Measurements from ENCODE around the gene MEIS1.

MEIS1 gene

DNA sequence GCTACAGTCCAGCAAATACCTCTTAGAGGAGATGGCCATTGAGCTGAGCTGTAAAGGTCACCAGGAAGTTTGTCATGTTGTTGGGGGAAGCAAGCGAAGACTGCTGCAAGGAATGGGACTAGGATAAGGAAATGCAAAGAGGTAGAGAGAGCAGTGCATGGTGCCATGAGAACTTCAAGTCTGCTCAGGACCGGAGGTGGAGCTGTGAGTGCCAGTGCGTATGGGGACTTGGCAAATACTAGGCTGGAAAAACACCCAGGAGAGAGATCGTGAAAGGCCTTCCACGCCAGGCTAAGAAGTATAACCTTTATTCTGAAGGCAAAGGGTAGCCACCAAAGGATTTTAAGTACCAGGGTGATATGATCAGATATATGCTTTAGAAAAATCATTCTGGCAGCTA is 71.3 kb downstream of the MEIS1 start:
- DNase-seq (ENCODE audit: low read depth in 1 of 2, low spot score in 1 of 2), result no peak

DNA sequence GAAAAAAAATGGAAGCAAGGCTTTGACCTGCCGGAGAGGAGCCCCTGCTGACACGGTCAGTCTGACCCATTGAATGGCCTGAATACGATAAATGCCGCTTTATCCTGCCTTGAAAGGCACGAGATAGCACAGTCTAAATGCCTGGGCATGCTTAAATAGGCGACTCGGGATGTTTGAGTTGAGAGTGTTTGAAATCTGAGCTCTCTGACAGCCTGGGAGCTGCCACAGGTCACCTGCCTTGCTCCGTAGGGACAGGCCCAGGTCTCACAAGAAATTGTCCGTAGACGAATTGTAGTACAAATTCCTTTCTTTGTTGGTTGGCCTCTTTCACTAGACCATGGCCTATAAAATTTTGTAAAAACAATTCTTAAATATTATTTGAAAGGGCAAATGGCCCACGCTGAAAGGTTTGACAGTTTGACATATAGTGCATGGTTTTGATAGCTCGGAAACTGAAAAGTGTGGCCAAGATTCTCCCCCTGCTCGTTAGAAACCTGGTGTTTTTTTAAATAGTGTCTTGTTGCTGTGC is 72.8 kb downstream of the MEIS1 start:
- DNase-seq (ENCODE audit: low read depth in 1 of 2, low spot score in 1 of 2), result no peak

GRCh38 chr2:66508484-66509071 is 73.7 kb downstream of the MEIS1 start:
- no peak for DNase-seq (ENCODE audit: low read depth in 1 of 2, low spot score in 1 of 2)

GRCh38 chr2:66509326-66509811 is 74.4 kb downstream of the MEIS1 start:
- no peak for DNase-seq (ENCODE audit: low read depth in 1 of 2, low spot score in 1 of 2)

DNA sequence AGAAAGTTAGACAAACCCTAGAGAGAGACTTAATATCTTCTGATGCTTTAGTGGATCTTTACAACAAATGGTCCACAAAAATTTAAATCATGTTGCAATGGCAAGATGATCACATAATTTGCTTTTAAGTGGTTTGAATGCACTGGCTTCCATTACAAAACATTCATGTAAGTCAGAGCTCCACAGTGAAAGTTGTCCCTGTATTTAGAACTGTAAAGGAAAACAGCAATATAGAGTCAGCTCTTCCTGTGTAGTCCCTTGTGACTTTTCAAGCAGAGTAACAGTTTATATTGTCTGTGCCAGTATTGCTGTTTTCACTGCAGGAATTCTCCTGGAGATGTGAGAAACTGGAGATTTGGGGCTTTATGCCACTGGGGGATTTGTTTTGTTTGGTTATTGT is 77.7 kb downstream of the MEIS1 start:
- no peak for DNase-seq (ENCODE audit: low read depth in 1 of 2, low spot score in 1 of 2)

- no peak for DNase-seq (ENCODE audit: low read depth in 1 of 2, low spot score in 1 of 2)
Observed at GRCh38 chr2:66515743-66516142, 80.8 kb downstream of the MEIS1 start.

DNA sequence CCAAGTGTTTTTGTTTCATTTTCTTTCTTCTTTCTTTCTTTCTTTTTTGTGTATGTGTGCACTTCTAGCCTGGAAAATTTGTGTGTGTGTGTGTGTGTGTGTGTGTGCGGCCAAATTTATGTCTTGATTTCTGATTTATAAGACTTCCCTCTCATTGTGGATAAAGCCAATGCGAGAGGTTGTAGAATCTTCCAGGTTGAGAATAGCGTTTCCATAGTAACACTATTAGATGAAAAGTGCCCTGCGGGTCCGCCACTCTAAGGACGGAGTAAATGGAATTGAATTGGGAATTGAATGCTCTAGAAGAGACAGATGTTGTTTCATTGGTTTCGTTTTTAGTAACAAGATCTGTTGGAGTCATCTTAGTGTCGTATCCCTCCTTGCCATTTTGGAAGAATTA is 81.6 kb downstream of the MEIS1 start:
- DNase-seq (ENCODE audit: low read depth in 1 of 2, low spot score in 1 of 2), result no peak

GRCh38 chr2:66517772-66518171 is 82.8 kb downstream of the MEIS1 start:
- no peak for DNase-seq (ENCODE audit: low read depth in 1 of 2, low spot score in 1 of 2)

GRCh38 chr2:66519264-66519843 is 84.4 kb downstream of the MEIS1 start:
- DNase-seq (ENCODE audit: low read depth in 1 of 2, low spot score in 1 of 2), result no peak

DNA sequence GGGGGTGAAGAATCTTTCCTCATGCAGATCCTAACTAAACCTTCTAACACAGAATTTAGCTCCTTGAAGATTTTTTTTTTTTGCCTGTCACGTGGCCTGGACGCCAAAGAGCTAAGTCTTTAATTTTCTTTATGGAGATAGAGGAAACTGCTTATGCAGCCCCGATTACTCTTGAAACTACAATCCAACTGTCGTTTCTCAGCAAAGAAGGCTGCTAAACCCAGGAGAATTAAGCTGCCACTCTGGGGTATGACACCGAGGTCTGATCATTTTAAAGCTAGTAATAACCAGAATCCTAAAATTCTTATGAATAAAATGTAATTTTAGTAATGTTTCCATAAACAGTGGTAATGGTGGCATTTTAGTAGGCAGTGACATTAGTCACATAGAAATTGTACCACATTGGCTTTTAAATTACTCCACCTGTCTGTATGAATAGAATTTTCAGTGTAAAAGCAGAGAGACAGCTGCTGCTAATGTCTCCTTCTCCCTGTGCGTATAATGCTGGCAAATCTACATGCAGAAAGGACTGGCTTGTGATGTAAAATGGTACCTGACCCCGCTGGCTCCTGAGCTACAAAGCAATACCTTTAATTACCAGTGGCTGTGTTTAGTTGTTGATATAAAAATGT is 86.5 kb downstream of the MEIS1 start:
- DNase-seq (ENCODE audit: low read depth in 1 of 2, low spot score in 1 of 2), result no peak

DNA sequence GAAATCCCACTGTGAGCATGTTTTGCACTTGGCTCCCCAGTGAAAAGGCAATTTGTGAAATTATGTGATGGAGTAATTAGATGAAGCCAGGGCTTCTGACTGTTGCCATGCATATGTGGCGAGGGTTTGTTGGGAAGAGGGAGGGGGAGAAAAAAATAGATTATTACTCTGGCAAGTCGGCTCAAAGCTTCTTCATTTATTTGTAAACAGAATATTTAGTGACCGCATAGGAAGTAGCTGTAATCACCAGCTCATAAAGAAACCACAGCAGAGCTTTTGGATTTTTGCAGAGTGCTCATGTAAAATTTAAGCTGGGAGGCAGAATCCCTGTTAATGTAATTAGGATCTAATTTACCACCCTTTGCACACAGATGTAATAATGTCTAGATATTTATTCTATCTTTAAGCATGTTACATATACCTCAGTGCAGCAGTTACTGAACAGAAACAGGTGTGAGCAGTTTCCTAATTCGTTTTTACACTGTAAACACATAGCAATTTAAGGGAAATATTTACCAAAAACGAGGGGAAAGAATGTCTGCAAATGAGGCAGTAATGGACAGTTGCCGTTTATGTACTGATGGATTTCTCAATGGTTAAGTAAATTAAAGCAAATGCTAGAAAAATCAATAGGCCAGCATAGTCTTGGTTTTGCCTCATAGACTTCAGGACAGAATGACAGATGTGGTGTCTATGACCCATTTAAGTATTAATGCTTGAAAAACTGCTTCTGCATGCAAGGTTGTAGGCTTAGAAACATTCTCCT is 87.9 kb downstream of the MEIS1 start:
- no peak for DNase-seq (ENCODE audit: low read depth in 1 of 2, low spot score in 1 of 2)

GRCh38 chr2:66523377-66523969 is 88.5 kb downstream of the MEIS1 start:
- no peak for DNase-seq (ENCODE audit: low read depth in 1 of 2, low spot score in 1 of 2)

GRCh38 chr2:66523990-66524389 is 89.1 kb downstream of the MEIS1 start:
- DNase-seq (ENCODE audit: low read depth in 1 of 2, low spot score in 1 of 2), result no peak

GRCh38 chr2:66525606-66526005 is 90.7 kb downstream of the MEIS1 start:
- DNase-seq (ENCODE audit: low read depth in 1 of 2, low spot score in 1 of 2), result no peak

- no peak for DNase-seq (ENCODE audit: low read depth in 1 of 2, low spot score in 1 of 2)
Observed at GRCh38 chr2:66526180-66526579, 91.3 kb downstream of the MEIS1 start.

DNA sequence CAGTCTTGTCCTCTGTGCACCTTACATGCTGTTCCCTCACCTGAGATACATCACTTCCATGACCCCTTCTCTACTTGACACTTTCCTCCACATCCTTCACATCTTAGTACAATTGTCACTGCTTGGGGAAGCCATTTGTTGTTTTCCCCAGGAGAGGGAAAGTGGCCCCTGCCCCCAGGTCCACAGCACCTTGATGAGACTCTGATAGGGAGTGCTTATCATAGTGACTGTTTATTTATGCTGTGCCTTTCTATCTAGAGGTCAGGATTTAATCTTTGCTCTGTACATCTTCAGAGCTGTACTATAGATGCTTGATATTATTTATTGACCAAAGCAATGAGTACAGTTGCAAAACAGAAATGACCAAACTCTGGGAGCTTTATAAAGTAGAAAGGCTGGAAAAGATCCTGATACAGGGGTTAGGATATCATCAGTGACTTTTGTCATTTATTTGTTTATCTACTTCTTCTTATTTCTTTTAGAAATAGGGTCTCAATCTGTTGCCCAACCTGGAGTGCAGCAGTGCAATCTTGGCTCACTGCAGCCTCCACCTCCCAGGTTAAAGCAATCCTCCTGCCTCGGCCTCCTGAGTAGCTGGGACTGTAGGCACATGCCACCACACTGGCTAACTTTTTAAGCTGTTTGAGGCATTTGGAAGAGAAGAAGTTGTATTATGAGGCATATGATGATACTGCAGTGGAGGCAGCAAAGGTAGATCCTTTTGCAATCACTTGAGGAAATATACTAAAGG is 94.2 kb downstream of the MEIS1 start:
- DNase-seq (ENCODE audit: low read depth in 1 of 2, low spot score in 1 of 2), result no peak

GRCh38 chr2:66530651-66531050 is 95.7 kb downstream of the MEIS1 start:
- DNase-seq (ENCODE audit: low read depth in 1 of 2, low spot score in 1 of 2), result no peak

DNA sequence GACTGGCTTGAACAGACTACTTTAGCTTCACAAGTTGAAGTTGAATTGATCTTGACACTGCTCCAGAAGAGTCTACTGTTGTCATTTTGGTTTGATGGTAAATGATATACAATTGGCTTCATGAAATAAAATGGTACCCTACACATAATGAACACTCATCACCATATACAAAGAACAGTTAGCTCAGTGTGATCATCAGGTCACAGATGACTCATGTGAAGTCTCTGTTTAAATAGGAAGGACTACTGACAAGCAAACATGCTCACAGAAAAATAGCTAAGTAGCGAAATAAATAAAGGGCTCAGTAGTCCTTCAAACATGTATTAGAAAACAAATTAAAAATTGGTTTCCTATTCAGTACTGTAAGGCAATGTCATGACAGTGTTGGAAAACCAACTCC is 96.2 kb downstream of the MEIS1 start:
- no peak for DNase-seq (ENCODE audit: low read depth in 1 of 2, low spot score in 1 of 2)

DNA sequence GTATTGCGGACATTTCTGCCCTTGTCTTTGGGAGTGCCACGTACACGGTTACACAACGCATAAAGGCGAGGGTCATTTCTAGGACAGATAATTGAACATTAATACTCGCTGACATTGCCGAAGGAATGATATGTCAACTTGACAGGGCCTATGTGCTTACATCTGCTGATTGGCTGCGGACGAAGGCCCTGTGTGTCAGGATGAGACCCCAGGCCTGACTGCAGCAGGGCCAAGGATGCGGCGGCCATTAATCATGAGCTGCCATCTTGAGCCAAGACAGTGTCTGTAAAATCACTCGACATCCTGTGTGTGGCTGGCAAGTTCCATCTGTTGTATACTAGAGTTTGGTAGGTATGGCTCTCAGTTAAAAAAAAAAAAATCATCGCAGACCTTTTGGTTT is 96.6 kb downstream of the MEIS1 start:
- DNase-seq (ENCODE audit: low read depth in 1 of 2, low spot score in 1 of 2), result no peak

GRCh38 chr2:66532972-66533868 is 98.3 kb downstream of the MEIS1 start:
- DNase-seq (ENCODE audit: low read depth in 1 of 2, low spot score in 1 of 2), result no peak
